HG02571 (cell line): ENCODE measurements around the gene BTBD2.

ENCODE experiments used
- ATAC-seq: cut with Tn5 transposase; IDR thresholded peaks from one replicate; pipeline ENCODE4 v1.9.1; 2021; ENCODE audit warnings: mild to moderate bottlenecking, moderate library complexity; ENCODE audit not compliant: unreplicated experiment

BTBD2 gene

DNA sequence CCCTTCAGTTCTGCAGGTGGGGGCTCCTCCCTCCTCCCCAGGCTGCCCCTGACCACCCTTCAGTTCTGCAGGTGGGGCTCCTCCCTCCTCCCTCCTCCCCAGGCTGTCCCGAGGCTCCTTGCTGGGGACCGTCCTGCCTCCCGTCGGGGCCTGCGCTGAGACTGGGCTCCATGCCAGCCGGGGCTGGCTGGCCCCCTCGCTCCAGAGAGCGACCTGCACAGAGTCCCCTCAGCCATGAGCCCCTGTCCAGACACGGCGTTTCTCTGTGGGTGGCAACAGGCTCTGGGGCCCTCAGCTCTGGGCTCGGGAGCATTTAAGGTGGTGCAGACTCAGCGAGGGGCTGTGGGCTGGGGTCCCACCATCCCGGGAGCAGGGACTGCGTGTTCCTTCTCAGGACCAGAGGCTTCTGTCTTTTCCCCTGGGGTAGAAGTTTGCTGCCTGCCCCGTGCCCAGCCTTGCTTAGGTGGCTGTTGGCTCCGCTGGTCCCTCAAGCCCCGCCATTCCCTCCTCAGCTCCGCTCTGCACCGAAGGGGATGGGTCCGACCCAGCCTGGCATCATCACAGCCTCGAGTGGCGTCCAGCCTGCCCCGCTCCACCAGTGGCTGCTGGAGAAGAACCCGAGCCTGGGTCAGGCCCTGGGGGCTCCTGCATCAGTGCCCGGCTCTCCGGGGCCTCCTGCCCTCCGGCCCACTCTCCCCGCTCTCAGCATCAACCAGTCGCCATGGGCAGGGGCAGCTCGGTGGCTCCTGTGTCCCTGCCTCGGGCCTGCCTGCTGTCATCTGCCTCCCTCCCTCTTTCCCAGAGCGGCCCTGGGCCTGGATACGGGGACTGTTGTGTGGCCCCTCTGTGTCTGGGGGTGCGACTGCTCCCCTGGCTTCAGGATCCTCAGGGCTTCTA, 47.0 kb downstream of the BTBD2 start:
- no peak for ATAC-seq

- ATAC-seq, result no peak
Observed at GRCh38 chr19:1967087-1967608, 48.4 kb downstream of the BTBD2 start.

- ATAC-seq, result no peak
Observed at GRCh38 chr19:1962674-1963073, 52.8 kb downstream of the BTBD2 start.

DNA sequence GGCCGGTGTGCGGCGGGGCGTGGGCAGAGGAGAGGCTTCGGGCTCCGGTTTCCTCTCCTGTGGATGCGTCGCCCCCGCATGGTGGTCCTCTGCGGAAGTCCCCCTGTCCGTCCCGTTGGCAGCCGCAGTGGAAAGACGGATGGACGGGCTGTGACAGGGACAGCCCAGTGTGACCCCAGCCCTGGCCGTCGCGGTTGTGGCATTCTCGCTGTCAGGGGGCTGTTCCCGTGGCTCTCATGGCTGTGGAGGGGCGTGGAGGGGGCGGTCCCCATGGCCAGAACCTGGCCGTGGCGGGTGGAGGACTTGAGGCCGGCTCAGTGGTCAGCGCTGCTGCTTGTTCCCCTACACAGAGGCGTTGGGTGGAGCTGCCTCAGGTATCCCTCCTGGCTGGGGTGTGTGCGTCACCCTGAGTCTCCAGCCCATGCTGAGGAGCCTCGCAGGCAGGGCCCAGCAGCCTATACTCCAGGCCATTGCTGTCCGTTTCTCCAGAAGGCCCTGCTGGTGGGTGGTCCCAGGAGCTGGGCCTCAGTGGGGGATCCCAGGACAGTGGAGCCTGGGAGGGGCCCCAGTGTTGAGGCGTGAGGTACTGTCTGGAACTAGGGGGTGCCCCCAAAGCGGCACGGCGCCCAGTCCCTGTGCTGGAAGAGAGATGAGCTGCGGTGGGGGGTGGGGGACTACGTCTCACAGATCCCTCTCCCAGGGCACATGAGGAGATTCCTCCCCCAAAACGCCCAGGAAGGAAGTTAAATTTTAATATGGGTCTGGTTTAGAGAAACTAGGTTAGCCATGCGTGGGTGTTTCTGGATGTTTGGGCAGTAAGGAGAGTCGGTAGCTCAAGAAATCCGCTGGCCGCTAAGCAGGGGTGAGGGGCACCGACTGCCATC, 54.3 kb downstream of the BTBD2 start:
- ATAC-seq, result no peak

GRCh38 chr19:1959928-1960589, 55.5 kb downstream of the BTBD2 start:
- no peak for ATAC-seq

- ATAC-seq, result no peak
Observed at GRCh38 chr19:1957562-1958248, 57.8 kb downstream of the BTBD2 start.

DNA sequence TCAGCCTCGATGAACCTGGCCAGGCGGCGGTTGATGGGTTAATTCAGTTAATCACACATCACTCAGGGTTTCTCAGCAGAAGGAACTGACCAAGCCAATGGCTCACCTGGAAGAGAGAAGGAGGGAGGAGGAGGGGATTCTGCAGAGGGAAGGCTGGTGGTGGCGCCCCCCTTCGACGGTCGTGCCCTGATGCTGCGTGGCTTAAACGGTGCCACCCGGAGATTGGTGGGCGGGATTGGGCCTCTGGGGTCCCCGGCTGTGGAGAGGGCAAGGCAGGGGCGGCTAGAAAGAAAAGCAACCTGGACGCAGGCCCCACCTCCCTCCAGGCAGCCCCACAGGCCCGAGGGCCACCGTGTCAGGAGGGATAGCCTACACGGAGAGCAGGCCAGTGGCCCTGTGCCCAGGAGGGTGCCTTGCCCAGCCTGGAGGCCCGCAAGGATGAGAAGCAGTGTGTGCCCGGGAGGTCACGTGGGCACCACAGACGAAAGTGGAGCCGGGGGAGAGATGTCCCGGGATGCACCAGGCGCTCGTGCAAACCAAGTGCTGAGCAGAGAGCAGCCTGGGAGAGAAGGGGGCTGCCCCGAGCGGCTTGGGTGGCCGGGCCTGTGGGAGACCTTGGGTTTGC, 58.5 kb downstream of the BTBD2 start:
- no peak for ATAC-seq

- no peak for ATAC-seq
Observed at GRCh38 chr19:1956122-1956494, 59.4 kb downstream of the BTBD2 start.

DNA sequence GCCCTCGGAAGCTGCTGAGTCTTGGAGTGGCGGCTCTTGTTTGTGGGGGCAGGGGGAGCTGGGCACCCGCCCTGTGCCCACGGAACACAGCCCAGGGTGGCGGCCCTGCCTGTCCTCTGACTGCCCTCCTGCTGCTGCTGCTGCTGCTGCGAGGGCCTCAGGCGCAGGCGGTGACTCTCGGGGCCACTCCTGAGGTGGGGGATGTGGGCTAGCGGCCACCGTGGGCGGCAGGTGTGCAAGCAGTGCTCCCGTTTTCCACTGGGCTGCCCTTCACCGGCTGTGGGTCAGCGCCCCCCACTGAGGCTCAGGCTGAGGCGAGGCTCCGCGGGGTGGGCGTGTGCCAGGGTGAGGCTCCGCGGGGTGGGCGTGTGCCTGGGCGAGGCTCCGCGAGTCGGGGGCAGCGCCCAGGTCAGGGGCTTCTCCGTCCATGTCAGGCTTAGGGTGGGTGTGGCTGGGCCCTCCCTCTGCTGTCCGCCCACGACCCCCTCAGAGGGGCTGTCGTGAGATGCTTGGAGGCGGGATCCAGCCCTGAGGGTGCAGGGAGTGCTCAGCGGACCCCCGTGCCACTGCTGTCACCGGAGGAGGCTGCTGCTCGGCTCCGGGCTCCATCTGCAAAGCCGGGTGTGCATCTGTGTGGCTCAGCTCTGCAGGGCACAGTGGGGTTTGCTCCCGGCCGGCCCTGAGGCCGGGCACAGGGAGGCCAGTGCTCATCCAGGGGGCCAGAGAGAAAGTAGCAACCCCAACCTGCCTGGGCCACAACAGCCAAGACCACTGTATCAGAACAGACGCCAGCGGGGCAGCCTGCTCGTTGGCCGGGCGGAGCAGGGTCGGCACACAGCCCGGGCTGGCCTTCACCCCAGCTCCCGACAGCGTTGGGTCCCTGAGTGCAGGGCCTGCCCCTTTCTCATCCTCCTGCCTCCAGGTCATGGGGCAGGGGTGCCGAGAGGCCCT, 60.1 kb downstream of the BTBD2 start:
- no peak for ATAC-seq

GRCh38 chr19:1954532-1954933, 61.0 kb downstream of the BTBD2 start:
- ATAC-seq, result no peak

GRCh38 chr19:1953441-1954094, 61.9 kb downstream of the BTBD2 start:
- ATAC-seq, result no peak

GRCh38 chr19:1953037-1953436, 62.5 kb downstream of the BTBD2 start:
- ATAC-seq, result no peak

DNA sequence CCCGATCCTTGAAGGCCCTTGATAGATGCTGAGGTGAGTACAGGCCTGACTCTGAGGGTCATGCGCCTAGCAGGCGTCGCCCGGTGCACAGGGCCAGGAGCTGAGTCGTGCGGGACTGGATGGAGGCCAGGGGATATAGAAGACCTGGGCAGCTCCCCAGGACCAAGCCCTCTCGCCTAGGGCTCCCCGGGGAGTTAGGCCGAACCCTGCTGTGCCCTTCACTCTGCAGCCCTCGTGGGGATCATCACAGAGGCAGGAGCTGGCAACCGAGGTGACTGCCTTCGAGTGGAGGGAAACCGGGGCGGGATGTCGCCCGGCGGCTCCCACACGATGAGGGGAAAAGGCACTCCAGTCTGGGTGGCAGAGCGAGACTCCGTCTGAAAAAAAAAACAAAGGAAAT, 62.9 kb downstream of the BTBD2 start:
- ATAC-seq, result no peak

DNA sequence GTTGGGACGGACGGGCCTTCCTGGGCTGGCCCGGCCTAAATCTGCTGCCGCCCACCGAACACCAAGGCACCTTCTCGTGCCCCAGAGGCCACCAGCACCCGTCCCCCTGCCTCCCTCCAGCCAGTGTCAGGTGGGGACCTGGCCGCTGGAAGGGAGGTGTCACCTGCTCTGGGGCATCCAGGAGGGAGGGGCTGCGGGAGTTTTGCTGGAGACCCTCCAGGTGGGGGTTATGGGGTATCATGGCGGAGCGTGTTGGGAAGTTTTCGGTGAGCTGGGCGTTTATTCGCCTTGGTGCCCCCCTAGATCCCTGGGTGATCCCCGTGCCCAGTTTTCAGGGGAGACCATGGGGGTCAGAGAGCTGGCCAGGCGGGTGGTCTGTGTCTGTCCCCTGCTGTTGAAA, 64.9 kb downstream of the BTBD2 start:
- no peak for ATAC-seq

- no peak for ATAC-seq
Observed at GRCh38 chr19:1949304-1950101, 66.0 kb downstream of the BTBD2 start.

GRCh38 chr19:1947651-1948209, 67.8 kb downstream of the BTBD2 start:
- no peak for ATAC-seq

- no peak for ATAC-seq
Observed at GRCh38 chr19:1945899-1946298, 69.6 kb downstream of the BTBD2 start.
